ENCODE results near the gene MAEA.

The MAEA gene

GRCh38 chr4:1271686-1272085 lies 18.0 kb upstream of the MAEA start:
- TF ChIP-seq CTCF (IDR thresholded peaks at IDR 0.05; ENCODE audit: unreplicated experiment in 3 of 3), result no peak
- peaks cover 38% of the 10 kb centered on the region for H3K9me3 Mint-ChIP-seq
- no peaks in the 10 kb centered on the region for H3K4me1 Mint-ChIP-seq
- H3K36me3 Mint-ChIP-seq (ENCODE audit: low read depth), result peaks cover 9% of the 10 kb centered on the region
- H3K4me3 Mint-ChIP-seq, result no peak overlapping the region
- H3K27ac Mint-ChIP-seq, result no peak overlapping the region
- no peaks in the 10 kb centered on the region for H3K27me3 Mint-ChIP-seq (ENCODE audit: low read depth)

DNA sequence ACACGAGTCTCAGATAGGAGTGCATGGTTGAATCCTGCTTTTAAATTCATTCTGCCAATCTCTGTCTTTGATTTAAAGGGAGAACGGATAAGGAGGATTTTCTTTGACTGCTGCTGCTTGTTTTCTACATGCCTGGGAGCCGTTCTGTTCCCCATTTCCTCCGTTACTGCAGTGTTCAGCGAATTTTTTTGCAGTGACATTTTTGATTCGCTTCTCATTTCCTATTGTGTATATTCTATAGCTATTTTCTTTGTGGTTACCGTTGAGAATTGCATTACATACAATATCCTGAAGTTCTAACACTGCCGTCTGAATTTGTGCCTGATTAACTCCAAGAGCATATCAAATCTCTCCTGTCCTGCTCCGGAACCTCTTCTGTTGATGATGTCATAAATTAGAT lies 14.8 kb upstream of the MAEA start:
- no peak overlapping the region for H3K27ac Mint-ChIP-seq
- no peak for TF ChIP-seq CTCF (IDR thresholded peaks at IDR 0.05; ENCODE audit: unreplicated experiment in 3 of 3)
- peaks cover 5% of the 10 kb centered on the region for H3K36me3 Mint-ChIP-seq (ENCODE audit: low read depth)
- H3K9me3 Mint-ChIP-seq, result peaks cover 16% of the 10 kb centered on the region
- H3K27me3 Mint-ChIP-seq (ENCODE audit: low read depth), result no peaks in the 10 kb centered on the region
- no peak overlapping the region for H3K4me3 Mint-ChIP-seq
- H3K4me1 Mint-ChIP-seq, result no peaks in the 10 kb centered on the region

DNA sequence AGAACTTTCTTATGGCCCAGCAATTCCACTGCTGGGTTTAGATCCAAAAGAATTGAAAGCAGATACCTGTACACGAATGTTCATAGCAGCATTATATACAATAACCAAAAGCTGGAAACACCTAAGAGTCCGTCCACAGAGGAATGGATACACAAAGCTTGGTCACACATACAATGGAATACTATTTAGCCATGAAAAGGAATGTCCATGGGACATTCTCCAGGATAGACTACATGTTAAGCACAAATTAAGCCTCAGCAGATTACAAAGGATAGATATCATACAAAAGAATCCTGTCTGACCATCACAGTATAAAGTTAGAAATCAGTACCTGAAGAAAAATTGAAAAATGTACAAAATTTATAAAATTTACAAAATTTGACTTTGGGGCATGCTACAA lies 12.7 kb upstream of the MAEA start:
- H3K36me3 Mint-ChIP-seq (ENCODE audit: low read depth), result peaks cover 5% of the 10 kb centered on the region
- no peaks in the 10 kb centered on the region for H3K27me3 Mint-ChIP-seq (ENCODE audit: low read depth)
- no peak overlapping the region for H3K27ac Mint-ChIP-seq
- peaks cover 6% of the 10 kb centered on the region for H3K9me3 Mint-ChIP-seq
- no peak for TF ChIP-seq CTCF (IDR thresholded peaks at IDR 0.05; ENCODE audit: unreplicated experiment in 3 of 3)
- no peak overlapping the region for H3K4me3 Mint-ChIP-seq
- no peaks in the 10 kb centered on the region for H3K4me1 Mint-ChIP-seq

GRCh38 chr4:1277667-1278665 lies 11.7 kb upstream of the MAEA start:
- Mint-ChIP-seq H3K4me3 (no peak overlapping the region), H3K36me3 (ENCODE audit: low read depth) (peaks cover 5% of the 10 kb centered on the region), H3K27me3 (ENCODE audit: low read depth) (peaks cover 4% of the 10 kb centered on the region), H3K4me1 (no peaks in the 10 kb centered on the region), H3K27ac (no peak overlapping the region), H3K9me3 (peaks cover 6% of the 10 kb centered on the region)
- no peak for TF ChIP-seq CTCF (IDR thresholded peaks at IDR 0.05; ENCODE audit: unreplicated experiment in 3 of 3)

GRCh38 chr4:1279253-1279652 lies 10.4 kb upstream of the MAEA start:
- Mint-ChIP-seq H3K9me3 (peaks cover 6% of the 10 kb centered on the region), H3K36me3 (ENCODE audit: low read depth) (peaks cover 5% of the 10 kb centered on the region), H3K4me3 (no peak overlapping the region), H3K4me1 (no peaks in the 10 kb centered on the region), H3K27me3 (ENCODE audit: low read depth) (peaks cover 4% of the 10 kb centered on the region), H3K27ac (no peak overlapping the region)
- no peak for TF ChIP-seq CTCF (IDR thresholded peaks at IDR 0.05; ENCODE audit: unreplicated experiment in 3 of 3)

DNA sequence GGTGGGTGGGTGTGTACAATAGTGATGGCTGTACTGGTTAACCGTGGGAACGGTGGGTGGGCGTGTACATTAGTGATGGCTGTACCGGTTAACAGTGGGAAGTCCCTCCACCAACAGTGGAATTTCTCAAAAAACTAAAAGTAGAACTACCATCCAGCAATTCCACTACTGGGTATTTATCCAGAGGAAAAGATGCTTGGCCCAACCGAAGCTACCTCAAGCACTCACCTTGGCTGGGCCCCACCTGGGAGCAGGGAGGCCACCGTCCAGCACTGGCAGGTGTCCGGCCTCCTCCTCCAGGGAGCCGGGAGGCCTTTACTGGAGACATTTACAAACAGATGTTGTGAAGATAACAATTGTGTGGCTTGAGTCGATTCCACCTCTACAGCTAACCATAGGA lies 6.0 kb upstream of the MAEA start:
- H3K4me3 Mint-ChIP-seq, result no peak overlapping the region
- peaks cover 4% of the 10 kb centered on the region for H3K27me3 Mint-ChIP-seq (ENCODE audit: low read depth)
- no peak for TF ChIP-seq CTCF (IDR thresholded peaks at IDR 0.05; ENCODE audit: unreplicated experiment in 3 of 3)
- H3K9me3 Mint-ChIP-seq, result peaks cover 7% of the 10 kb centered on the region
- peaks cover 4% of the 10 kb centered on the region for H3K4me1 Mint-ChIP-seq
- peaks cover 5% of the 10 kb centered on the region for H3K36me3 Mint-ChIP-seq (ENCODE audit: low read depth)
- H3K27ac Mint-ChIP-seq, result no peak overlapping the region
